HG02610 (cell line): ENCODE measurements around the gene TMX2.
"Not testable (repeated sequence)": the region's sequence is repeated elsewhere in the genome, so short reads cannot be mapped to it uniquely, and the experiment has no call there.

Experiments
- ATAC-seq: cut with Tn5 transposase; IDR thresholded peaks from one replicate; pipeline ENCODE4 v1.9.1; 2021; ENCODE audit warnings: mild to moderate bottlenecking, moderate library complexity; ENCODE audit not compliant: unreplicated experiment

The TMX2 gene, protein sequence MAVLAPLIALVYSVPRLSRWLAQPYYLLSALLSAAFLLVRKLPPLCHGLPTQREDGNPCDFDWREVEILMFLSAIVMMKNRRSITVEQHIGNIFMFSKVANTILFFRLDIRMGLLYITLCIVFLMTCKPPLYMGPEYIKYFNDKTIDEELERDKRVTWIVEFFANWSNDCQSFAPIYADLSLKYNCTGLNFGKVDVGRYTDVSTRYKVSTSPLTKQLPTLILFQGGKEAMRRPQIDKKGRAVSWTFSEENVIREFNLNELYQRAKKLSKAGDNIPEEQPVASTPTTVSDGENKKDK

DNA sequence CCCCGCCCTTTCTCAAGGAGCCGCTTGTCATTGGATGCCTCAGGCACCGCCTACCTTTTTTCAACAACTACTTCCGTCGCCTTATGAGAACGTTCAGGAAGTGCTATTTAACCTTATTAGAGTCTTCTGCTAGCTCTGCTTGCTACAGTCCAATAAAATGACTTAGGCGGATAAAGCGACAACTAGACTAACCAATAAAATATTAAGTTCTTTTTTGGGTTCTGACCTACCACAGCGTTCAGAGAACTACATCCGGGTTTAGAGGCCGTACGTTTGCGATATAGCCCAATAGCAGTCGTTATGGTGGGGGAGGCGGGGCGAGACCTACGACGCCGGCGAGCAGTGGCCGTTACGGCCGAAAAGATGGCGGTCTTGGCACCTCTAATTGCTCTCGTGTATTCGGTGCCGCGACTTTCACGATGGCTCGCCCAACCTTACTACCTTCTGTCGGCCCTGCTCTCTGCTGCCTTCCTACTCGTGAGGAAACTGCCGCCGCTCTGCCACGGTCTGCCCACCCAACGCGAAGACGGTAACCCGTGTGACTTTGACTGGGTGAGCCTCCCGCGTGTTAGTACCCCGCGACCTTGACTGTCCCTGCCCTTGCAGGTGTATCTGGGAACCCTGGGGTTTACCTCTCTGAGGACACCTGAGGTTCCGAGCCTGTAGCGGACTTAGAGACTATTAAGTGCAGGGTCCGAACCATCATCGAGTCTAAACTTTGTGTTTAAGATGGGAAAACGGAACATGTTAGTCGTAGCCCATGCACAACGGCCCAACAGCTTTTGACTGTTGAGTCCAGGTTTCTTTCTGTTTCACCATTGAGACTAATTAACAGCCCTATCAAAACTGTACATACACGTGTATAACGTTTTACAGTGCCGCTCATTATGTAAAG, at the start of gene TMX2:
TSS of gene TMX2 (plus strand) at position 338 of the 895 bp plus-strand sequence. CDS start at position 364, 26 bp downstream.
- ATAC-seq = peak; percentile 95

- no peak for ATAC-seq
Measured at GRCh38 chr11:57662893-57663292, 49.5 kb upstream of the TMX2 start.

DNA sequence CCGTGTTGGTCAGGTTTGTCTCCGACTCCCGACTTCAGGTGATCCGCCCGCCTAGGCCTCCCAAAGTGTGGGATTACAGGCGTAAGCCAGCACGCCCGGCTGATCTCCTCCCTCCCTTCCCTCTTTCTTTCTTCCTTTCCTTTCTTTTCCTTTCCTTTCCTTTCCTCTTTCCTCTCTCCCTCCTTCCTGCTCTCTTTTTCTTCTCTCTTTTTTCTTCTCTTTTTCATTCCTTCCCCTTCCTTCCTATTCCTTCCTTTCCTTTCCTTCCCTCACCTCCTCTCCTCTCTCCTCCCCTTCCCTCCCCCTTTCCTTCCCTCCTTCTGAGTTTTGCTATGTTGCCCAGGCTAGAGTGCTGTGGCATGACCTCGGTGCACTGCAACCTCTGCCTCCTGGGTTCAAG, 48.4 kb upstream of the TMX2 start:
- ATAC-seq = no peak

- ATAC-seq = peak; percentile 67
Measured at GRCh38 chr11:57667117-57667735, 45.2 kb upstream of the TMX2 start.

GRCh38 chr11:57667736-57668433, 44.5 kb upstream of the TMX2 start, which contains the start of gene ZDHHC5:
TSS of gene ZDHHC5 (plus strand) at chr11:57668114. CDS start at chr11:57673091, 4,977 bp downstream.
- ATAC-seq = peak; percentile 88

GRCh38 chr11:57668434-57668782, 44.0 kb upstream of the TMX2 start:
- ATAC-seq = peak; percentile 10

GRCh38 chr11:57674251-57674650, 38.1 kb upstream of the TMX2 start:
- ATAC-seq = no peak

- ATAC-seq = peak; percentile 50
Measured at GRCh38 chr11:57675176-57675941, 37.0 kb upstream of the TMX2 start.

DNA sequence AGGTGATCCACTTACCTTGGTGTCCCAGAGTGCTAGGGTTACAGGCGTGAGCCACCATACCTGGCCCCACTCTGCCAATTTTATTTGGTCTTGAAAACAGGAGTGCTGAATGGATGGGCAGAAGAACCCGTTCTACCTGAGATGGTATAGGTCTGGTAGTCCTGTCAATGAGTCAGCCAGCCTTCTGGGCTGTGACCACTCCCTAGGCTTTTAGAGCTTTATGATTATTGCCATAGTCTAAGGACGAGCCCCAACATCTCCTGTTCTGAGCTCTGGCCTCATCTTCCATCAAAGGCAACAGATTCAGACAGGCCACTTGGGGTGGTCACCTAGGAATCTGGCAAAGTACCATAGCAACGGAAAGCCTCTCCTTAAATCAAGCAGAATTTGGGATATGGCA, 33.0 kb upstream of the TMX2 start:
- ATAC-seq = no peak

GRCh38 chr11:57680552-57680874, 31.9 kb upstream of the TMX2 start:
- ATAC-seq = peak; percentile 35

GRCh38 chr11:57681168-57681567, 31.2 kb upstream of the TMX2 start:
- no peak for ATAC-seq

DNA sequence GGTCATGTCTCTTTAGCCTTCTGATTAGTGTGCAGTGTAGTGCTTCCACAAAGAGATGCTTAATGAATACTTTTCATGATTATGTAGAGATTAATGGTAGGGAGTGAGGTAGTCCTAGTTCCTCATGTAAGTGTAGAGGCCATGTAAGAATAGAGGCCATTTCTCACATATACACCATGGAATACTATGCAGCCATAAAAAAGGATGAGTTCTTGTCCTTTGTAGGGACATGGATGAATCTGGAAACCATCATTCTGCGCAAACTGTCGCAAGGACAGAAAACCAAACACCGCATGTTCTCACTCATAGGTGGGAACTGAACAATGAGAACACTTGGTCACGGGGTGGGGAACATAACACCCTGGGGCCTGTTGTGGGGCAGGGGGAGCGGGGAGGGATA, 21.9 kb upstream of the TMX2 start:
- ATAC-seq = not testable (repeated sequence)

DNA sequence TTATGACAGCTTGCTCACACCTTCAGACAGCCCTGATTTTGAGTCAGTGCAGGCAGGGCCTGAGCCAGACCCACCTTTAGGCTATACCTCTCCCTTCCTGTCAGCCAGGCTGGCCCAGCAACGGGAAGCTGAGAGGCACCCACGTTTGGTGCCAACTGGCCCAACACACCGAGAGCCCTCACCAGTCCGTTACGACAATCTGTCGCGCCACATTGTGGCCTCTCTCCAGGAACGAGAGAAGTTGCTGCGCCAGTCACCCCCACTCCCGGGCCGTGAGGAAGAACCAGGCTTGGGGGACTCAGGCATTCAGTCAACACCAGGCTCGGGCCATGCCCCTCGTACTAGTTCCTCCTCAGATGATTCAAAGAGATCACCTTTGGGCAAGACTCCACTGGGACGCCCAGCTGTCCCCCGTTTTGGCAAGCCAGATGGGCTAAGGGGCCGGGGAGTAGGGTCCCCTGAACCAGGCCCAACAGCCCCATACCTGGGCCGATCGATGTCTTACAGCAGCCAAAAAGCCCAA, 13.5 kb upstream of the TMX2 start:
- ATAC-seq = no peak

- no peak for ATAC-seq
Measured at GRCh38 chr11:57699813-57700212, 12.6 kb upstream of the TMX2 start.

GRCh38 chr11:57700425-57700824, 12.0 kb upstream of the TMX2 start:
- no peak for ATAC-seq

- no peak for ATAC-seq
Measured at GRCh38 chr11:57703341-57703740, 9.1 kb upstream of the TMX2 start.

DNA sequence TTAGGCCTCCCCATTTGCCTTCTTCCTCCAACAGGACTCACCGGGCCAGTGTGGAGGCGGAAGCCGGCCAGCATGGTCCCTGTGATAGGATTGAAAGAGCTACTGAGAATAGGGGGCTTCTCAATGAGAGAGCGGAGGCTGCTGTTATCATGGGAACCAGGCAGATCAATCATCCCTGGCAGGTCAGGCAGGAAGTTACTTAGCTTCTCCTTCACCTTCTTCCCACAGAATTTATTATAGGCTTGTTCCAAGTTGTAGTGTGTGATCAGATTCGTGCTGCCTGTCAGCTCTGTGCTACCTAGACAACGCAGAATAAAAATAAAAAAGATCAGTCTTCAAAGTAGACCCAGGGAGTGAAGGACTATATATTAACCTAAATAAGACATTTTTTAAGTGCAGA, 7.5 kb upstream of the TMX2 start:
- ATAC-seq = no peak

GRCh38 chr11:57705432-57705831, 7.0 kb upstream of the TMX2 start:
- not testable (repeated sequence) for ATAC-seq

DNA sequence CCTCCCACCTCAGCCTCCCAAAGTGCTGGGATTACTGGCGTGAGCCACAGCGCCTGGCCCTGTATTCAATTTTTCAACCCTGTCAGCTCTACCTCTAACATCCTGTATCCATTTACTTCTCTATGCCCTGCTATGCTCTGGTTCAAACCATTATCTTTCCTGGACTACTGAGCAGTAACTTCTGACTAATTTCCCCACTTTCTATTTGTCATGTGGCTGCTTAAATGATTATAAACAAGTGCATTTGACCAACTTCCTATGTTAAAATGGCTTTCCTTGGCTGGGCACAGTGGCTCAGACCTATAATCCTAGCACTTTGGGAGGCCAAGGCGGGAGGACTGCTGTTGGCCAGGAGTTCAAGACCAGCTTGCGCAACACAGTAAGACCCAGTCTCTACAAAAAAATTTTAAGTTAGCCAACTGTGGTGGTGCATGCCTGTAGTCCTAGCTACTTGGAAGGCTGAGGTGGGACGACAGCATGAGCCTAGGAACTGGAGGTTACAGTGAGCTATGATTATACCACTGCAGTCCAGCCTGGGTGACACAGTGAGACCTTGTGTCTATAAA, 2.5 kb upstream of the TMX2 start:
- no peak for ATAC-seq
